NCI-H82 treated with DMSO at 0.1 percent for 48 hours (cell line): ENCODE measurements around the gene GRIK5.
A peak's percentile ranks its signal among the peaks of the same experiment; 100 is the strongest.
"Not testable (repeated sequence)": the region's sequence is repeated elsewhere in the genome, so short reads cannot be mapped to it uniquely, and the experiment has no call there.

Experiments
- DNase-seq: peaks from one replicate; lab custom pipeline; 2025; ENCODE audit not compliant: unreplicated experiment; lab: John Stamatoyannopoulos, UW

The GRIK5 gene

DNA sequence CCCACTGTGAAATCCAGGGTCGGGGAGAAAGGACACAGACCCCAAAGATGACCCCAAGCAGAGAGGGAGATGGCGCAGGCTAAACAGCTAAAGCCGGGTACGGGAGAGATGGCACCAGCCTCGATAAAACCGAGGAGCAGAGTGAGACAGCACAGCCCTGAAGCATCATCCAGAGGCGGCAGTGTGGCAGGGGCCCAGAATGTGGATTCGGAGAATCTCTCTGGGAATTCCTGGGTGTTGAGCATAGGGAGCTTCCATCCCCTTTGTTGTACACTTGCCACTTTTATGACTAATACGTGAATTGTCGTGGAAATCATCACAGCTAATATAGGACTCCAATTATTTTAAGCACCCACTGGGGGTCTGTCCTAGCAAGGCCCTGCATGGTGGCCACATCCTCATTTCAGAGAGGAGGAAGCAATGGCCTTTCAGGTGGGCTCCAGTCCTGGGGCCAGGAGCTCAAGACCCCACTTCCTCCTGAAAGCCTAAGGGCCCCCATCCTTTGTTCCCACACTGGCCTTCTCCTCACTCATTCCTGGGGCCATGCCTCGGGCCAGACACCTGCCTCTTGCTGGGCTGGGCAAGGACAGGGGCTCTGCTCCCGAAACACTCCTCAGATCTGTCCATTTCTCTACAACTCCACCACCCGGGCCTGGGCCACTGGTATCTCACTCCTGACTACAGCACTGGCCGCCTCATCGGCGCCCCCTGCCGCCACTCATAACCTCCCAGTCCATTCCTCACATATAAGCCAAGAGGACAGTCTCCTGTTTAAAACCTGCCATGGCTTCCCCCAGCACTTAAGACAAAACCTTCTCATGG, 46.7 kb downstream of the GRIK5 start:
- peak; percentile 48 for DNase-seq

DNA sequence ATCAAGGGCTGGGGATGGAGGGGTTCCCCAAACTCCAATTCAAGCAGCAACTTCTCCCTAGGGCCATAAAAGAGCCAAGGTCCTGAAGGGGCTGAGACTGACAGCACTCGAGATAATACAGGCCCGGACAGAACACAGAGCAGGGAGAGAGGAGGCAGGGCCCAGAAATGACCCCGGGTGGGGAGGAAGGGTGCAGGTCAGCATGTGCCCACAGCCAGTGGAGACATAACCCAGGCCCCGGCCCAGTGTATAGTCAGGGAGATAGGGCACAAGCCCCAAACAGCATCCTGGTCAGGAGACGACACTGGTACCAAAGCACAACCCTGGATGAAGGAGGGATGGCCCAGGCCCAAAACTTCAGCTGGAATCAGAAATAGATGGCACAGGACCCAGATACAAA, 47.4 kb downstream of the GRIK5 start:
- no peak for DNase-seq

DNA sequence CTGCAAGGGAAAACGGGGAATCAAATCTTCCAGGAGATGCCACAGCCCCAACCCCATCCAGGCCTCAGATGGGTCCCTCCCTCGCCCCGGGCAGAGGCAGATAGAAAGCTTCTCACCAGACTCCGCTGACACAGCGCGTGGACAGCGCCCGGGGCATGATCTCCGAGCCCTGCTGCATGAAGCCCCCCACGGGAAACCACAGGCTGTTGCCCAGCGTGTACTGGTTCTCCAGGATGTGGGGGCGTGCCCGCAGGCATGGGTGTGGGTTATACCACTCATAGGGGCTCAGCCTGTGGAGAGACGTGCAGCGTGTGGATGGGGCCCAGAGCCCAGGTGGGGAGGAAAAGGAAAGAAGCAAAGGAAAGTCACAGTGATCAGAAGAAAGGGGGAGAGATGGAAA, 48.8 kb downstream of the GRIK5 start:
- no peak for DNase-seq

DNA sequence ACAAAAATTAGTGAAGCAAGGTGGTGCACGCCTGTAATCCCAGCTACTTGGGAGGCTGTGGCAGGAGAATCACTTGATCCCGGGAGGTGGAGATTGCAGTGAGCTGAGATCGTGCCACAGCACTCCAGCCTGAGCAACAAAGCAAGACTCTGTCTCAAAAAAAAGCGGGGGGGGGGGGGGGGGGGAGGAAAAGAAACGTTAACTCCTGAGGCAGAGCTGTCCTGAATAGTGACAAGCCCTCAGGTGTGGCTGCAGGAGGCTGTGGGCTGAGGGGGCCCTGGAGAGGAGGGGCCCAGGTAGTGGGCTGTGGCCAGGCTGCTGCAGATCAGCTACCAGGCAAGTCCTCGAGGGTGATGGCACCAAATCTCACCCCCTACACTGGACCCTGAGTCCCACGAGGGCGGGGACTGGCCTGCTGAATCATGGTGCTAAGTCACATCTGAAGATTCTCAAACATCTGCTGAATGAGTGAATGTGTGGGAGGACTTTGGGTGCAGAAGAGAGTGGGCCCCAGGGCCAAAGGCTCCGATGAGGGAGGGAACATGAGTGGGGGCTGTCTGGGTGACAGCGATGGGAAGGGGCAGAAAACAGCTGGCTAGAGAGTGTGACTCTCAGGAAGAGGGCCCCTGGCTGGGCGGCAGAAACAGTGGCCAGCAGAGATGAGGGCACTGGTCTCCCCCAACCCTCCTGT, 51.4 kb downstream of the GRIK5 start:
- no peak for DNase-seq

DNA sequence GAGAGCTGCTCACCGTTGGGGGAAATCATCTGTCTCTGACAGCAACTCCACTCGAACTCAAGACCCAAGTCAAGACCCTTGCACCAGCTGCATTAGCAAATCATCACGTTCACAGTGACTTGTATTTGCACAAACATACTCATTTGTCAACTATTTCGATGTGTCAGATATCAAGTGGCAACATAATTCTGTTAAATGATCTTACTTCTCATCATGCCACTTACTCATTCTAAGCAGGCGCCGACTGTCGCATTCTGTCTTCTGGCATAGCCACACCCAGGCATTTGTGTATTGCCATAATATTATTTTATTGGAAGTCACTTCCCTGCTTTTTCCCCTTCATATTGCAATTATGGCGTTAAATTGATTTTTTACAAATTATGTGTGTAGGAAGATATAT, 53.0 kb downstream of the GRIK5 start:
- DNase-seq: no peak

DNA sequence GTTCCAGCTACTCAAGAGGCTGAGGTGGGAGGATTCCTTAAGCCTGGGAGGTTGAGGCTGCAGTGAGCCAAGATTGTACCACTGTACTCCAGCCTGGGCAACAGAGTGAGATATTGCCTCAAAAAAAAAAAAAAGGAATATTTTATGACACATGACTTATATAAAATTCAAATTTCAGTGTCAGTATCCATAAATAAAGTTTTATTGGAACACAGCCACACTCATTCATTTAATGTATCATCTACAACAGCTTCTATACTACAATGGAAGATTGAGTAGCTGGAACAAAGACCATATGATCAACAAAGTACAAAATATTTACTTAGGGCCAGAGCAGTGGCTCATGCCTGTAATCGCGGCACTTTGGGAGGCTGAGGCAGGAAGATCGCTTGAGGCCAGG, 57.3 kb downstream of the GRIK5 start:
- not testable (repeated sequence) for DNase-seq

DNA sequence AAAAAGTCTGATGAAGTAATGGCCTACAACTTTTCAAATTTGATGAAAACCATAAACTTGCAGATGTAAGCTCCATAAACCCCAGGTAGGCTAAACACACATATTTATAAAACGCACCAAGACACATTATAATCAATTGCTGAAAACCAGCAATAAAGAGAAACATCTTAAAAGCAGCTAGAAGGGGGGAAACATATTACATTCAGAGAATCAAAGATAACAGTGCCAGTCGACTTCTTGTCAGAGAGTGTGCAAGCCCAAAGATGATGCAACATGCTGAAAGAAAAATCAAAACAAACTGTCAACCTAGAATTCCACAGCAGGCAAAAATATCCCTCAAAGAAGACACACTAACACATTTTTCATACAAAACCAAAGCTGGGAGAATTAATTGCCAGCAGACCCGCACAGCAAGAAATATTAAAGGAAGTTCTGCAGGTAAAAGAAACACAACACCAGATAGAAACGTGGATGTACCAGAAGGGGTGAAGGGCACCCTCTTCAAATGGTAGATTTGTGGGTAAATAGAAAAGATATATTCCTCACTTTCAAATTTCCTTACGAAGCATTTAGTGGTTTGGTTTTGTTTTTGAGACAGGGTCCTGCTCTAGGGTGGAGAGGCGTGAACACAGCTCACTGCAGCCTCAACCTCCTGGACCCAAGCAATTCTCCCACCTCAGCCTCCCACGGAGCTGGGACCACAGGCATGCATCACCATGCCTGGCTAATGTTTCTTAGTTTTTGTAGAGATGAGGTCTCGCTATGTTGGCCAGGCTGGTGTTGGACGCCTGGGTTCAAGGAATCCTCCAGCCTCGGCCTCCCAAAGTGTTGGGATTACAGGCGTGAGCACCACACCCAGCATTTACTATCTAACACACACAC, 59.5 kb downstream of the GRIK5 start:
- DNase-seq: no peak

DNA sequence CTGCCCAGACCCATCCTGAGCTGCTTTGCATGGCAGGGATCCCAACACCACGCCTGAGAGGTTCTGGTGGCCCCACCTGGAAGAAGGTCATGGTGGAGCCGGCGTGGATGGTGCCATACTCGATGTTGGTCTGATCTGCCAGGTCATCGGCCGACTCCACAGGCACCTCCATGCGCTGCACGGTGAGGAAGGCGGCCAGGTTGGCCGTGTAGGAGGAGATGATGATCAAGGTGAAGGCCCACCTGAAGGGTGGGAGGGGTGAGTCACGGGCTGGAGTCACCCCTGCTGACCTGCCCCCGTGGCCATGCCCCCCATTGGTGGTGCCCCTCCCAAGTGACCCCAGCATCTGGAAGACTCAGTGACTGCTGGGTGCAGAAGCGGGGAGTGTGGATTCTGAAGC, 63.4 kb downstream of the GRIK5 start:
- DNase-seq: no peak

DNA sequence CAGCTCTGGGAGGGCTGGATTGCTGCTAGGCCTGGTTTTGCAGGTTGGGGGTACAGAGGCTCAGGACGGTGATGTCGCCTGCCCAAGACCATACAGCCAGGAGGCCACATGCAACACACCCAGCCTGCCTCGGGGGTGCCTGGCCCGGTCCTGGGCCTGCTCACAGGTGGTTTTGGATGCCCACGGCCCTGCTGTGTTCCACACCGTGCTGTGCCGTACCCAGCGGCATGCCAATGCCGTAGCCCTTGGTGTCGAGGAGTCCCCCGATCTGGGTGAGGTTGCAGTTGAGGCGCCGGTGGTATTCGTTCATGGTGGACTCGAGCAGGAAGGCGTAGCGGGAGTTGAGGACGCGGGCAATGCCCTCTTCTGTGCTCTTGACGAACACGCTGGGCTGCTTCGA, 64.5 kb downstream of the GRIK5 start:
- DNase-seq: no peak

DNA sequence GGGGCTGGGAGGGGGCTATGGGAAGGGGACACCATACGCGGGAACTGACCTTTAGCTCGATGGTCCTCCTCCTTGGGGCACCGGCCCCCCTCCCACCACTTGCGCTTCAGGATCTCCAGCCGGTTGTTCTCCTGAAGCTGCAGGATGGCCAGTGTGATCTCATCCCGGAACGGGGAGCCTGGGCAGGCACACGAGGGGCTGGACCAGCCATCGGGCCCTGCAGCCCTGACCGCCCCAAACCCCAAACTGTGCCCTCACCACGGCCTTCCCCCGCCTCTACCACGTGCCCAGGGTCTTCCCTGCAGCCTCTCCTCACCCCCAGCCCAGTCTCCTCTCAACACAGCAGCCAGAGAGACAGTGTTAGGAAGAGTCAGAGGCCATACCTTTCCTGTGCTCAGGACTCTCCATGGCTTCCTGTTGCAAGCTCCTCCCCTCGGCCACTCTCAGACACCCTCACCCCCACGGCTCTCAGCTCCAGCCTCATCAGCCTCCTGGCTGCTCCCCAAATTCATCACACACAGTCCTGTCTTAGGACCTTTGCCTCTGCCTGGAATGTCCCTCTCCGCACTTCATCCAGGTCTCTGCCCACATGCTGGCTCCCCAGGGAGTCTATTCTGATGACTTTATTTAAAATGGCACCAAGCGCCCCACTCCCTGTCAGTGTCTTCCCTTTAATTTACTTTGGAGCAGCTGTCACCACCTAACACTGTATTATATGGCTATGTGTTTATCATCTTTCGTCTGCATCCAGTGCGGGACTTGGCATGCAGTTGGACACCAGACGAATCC, 66.3 kb downstream of the GRIK5 start:
- DNase-seq: no peak

DNA sequence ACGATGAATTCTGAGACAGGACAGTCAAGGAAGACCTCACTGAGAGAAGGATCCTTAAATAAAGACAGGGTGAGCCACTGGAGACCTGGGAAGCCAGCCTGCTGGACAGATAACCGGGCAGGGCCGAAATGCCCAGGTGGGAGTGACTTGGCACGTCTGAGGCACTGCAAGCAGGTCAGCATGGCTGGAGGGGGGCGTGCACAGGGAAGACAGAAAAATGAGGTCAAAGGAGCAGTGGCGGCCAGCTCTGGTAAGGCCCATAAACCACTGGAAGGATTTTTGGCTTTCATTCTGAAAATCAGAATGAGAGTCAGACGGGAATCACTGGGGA, 70.2 kb downstream of the GRIK5 start:
- no peak for DNase-seq

DNA sequence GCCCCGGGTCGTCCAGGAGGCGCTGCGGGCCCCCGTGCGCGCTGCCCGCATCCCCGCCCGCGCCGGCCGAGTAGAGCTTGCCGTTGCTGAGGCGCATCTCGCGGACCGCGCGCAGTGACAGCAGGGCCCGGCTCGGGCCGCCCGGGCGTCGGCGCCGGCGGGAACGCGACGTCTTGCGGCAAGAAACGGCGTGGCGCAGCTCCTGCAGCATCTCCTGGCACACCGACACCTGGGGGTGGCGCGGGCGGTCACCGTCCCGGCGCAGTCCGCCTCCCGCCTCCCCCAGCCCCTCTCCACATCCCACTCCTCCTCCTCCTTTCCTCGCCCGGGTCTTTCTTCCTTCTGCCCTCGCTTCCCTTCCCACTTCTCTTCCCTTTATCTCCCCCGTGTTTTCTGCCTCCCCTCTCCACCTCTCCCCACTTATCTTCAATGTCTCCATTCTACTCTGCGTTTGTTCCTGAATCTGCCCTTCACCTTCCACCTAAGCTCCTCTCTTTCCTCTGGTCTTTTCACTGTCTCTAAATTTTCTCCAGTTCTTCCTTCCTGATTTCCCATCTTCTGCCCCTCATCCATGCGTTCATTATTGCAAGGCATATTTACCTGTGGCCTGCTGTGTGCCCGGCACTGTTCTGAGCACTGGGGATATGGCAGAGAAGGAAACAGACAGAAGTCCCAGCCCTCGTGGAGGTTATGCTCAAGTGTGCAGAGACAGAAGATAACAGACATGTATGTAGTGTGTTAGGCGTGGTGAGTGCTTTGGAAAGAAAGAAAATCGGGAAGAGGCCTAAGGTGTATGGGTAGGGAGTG, 70.7 kb downstream of the GRIK5 start:
- no peak for DNase-seq

DNA sequence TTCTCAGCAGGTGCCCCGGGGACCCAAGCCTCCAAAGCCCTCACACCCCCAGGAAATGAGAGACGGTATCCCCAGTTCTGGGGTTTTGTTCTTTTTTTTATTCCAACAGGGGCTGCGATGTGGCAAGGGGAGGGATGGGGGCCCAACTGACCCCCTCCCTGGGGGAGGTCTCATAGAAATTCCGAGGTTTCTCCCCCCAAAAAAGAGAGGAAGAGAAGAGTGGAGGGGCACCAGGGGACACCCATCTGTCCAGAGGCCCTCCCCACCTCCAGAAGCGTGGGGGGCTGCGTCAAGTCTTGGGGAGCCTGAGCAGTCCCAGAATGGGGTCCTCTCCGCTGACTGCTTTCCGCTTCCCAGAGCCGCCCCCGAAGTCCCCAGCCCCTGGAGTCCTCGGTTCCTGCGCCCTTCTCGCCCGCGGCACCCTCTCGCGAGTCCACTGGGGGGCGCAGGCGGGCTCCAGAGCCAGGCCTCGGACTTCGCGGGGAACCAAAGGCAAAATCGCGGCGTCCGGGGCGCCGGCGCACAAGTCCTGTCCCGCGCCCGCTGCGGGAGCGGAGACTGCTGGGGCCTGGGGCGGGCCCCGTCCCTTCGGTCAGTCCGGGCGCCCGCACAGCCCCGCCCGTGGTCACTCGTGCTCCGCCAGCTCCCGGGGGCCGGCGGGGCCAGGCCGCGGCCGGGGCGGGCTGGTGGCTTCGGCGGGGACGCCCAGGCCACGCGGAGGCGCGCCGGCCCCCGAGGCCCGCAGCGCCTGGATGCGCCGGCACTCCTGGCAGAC, 71.6 kb downstream of the GRIK5 start:
- peak; percentile 53 for DNase-seq

DNA sequence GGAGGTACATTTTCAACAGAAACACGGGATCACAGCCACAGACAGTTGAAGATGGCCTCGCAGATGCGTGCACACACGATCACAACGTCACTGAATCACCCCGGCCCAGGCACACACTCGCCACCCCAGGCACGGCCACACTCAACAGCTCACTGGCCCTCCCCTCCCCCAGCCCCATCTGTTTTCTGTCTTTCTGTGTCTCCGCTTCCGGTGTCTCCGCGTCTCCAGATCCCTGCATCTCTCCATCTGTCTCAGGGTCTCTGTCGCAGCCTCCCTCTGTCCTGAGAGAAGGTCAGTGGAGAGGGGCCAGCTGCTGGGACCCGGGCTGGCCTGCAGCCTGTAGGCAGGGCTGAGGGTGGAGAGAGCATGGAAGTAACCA, 72.2 kb downstream of the GRIK5 start:
- peak; percentile 95 for DNase-seq

DNA sequence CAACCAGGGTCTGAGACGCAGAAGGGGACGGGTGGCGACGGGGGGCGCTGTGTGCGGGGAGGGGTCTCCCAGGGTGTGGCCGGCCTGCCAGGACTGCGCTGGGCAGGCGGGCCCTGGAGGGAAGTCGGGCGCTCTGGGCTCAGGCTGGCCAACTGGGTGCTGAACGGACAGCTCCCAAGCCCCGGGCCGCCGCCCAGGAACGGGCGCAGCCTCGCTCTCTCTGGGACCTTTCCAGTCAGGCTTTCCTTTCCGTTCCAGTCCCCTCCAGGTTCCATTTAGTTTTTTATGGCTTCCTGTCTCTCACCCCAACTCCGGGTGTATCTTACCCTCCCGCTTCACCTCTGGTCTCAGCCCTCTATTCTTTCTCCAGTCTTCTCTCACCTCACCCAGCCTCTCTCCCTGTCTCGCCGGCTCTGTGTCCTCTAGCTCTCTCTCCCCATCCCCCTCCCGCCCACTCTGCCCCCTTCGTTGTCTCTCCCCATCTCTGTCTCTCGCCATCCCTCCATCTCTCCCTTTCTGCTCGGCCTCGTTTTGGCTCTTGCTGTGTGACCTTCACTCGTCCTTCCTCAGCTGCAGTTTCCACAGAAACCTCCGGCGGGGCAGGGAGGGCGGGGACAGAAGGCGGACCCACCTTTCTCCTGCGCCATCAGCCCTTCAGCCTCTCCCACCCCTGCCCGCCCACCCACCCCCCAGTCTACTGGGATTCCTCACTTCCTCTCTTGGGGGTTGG, 72.7 kb downstream of the GRIK5 start:
- DNase-seq: no peak

DNA sequence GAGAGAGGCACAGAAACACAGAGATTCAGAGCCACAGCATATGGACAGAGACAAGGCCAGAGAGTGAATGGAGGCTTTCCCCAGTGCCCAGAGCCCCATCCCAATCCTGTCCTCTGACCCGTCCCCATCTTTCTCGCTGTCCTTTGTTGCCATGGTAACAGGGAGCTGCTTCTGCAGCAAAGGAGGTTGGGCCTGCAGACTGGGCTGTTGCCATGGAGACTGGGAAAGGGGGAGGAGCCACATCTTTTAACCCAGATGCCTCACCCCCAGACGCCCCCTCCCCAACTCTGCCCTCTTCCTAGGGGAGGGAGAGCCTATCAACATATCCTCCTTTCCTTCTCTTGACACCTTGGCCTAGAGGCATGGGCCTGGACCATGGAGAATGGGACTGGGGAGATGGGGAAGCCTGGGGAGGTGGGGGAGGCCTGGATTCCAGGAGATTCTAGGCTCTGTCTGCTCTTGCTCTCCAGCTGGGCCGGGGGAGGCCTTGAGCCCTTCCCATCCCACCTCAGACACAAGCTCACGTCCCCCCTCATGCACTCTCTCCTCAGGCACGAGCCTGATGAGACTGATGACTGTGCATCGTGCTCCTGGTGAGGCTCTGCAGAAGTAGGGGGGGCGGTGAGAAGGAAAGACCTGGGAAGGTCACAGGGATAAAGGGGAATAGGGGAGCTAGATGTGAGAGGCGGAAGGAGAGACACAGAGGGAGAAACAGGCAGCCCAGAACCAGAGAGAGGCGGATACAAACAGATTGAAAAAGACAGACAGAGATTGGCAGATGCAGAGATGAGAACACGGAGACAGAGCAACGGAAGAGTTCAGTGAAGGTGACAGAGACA, 73.8 kb downstream of the GRIK5 start:
- peak; percentile 23 for DNase-seq

DNA sequence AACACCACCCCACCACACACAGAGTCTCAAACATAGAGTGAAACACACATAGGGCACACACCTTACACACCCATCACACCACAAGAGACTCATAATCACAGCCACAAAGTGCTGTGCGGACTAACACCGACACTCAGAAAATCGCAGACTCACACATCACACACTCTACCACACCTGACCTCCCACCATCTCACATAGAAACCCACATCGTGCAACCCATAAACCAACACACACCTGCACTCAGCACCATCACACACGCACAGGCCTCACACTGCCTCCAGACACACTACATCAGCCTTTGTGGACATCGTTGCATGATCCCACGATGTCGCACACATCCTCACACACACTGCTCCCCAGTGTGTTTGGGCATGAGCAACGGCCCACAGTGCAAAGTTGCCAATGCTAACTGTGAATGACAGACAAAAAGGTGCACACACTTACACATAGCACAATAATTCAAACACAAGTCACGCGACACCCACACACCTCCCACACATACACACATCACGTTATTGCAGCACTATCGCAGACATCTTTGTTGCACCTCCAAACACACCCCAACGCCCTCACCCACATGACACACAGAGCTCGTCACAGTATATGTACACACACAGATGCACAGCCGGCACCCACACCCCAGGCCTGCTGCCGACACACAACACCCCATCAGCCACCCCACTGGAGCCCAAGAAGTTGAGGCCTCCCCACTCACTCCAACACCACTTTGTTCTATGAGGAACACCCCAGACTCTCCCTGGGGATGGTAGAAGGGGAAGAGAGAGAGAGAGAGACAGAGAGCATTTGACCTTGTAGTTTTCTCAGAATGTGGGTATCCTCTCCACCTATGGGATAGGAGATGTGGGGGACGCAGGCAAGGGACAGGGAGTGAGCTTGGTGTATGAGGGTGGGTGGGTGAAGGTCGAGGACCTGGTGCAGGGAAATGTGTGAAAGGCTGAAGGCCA, 74.7 kb downstream of the GRIK5 start:
- no peak for DNase-seq
